Fibroblast of villous mesenchyme (primary cell): Measurements from ENCODE around the gene TTLL11. TPM values are rescaled to one million over a fixed set of nuclear protein-coding genes. Genes with fewer than 3 reads are reported as not detected.
A peak's percentile ranks its signal among the peaks of the same experiment; 100 is the strongest.

ENCODE experiments used
- DNase-seq: peaks from one replicate; pipeline ENCODE4 v3.0.0-alpha.2; 2010; ENCODE audit warnings: low read depth
- H3K4me3 ChIP-seq: 2 replicates; pipeline ENCODE4 v1.5.1; 2011; ENCODE audit warnings: low read depth, mild to moderate bottlenecking, low read length
- total RNA-seq: library from RNA; depleted of rRNA; stranded (reverse); fragments of >200 nt; gene quantifications from 2 replicates; pipeline ENCODE4 v1.2.3, GENCODE V29; 2012
- TF ChIP-seq, protein P1 (sequence below): IDR thresholded peaks from 2 replicates; pipeline ENCODE4 v1.5.1; 2012; ENCODE audit warnings: low read depth, mild to moderate bottlenecking, low read length; ENCODE audit not compliant: insufficient read depth

TTLL11 gene
- total RNA-seq, 1 donor: 4.3 TPM

GRCh38 chr9:121963528-121963995 lies 129.5 kb downstream of the TTLL11 start:
- TF ChIP-seq, protein P1, sequence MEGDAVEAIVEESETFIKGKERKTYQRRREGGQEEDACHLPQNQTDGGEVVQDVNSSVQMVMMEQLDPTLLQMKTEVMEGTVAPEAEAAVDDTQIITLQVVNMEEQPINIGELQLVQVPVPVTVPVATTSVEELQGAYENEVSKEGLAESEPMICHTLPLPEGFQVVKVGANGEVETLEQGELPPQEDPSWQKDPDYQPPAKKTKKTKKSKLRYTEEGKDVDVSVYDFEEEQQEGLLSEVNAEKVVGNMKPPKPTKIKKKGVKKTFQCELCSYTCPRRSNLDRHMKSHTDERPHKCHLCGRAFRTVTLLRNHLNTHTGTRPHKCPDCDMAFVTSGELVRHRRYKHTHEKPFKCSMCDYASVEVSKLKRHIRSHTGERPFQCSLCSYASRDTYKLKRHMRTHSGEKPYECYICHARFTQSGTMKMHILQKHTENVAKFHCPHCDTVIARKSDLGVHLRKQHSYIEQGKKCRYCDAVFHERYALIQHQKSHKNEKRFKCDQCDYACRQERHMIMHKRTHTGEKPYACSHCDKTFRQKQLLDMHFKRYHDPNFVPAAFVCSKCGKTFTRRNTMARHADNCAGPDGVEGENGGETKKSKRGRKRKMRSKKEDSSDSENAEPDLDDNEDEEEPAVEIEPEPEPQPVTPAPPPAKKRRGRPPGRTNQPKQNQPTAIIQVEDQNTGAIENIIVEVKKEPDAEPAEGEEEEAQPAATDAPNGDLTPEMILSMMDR: no peak
- no peak overlapping the region for H3K4me3 ChIP-seq
- DNase-seq: peak; percentile 51

DNA sequence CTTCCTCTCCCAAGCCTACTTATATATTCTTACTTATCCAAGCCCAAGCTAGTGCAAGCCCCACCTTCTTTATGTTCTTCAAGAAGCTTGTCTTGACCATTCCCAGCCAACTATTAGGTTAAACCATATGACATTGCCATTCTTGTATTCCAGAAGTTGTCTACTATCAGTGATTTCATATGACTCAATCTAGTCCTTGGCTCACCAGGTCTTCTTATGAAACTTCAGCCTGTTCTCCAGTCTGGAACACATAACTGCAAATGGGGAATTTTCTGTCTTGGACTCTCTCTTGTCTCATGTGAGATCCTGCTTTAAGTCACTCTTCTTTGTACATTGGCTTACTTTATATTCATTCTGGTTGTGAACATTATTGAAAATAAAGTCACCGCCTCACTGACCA lies 130.7 kb downstream of the TTLL11 start:
- no peak for DNase-seq
- H3K4me3 ChIP-seq: no peak overlapping the region
- TF ChIP-seq, protein P1: no peak

GRCh38 chr9:121960665-121961064 lies 132.4 kb downstream of the TTLL11 start:
- H3K4me3 ChIP-seq: no peak overlapping the region
- TF ChIP-seq, protein P1: no peak
- DNase-seq: no peak

DNA sequence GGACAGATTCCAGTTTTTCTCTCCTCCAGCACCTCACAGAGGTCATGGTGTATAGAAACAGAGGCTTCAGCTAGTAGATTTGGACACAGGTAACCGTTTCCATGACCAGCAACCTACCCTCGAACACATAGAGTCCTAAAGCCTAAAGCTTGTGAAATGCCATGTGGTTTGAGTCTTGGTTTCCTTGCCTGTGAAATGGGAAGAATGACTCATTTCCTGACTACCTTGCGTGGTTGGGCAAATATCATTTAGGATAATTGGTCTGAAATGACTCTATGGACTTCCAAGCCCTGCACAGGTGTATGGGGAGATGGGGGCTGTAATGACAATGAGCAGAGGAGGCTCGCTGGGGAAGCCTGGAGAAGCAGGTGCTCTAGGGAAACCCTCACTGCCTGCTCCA lies 134.6 kb downstream of the TTLL11 start:
- no peak for DNase-seq
- no peak overlapping the region for H3K4me3 ChIP-seq
- TF ChIP-seq, protein P1: no peak

- DNase-seq: no peak
- TF ChIP-seq, protein P1: no peak
- no peak overlapping the region for H3K4me3 ChIP-seq
Measured at GRCh38 chr9:121956808-121957207, 136.3 kb downstream of the TTLL11 start.

- TF ChIP-seq, protein P1: no peak
- no peak overlapping the region for H3K4me3 ChIP-seq
- no peak for DNase-seq
Measured at GRCh38 chr9:121955649-121956048, 137.5 kb downstream of the TTLL11 start.

DNA sequence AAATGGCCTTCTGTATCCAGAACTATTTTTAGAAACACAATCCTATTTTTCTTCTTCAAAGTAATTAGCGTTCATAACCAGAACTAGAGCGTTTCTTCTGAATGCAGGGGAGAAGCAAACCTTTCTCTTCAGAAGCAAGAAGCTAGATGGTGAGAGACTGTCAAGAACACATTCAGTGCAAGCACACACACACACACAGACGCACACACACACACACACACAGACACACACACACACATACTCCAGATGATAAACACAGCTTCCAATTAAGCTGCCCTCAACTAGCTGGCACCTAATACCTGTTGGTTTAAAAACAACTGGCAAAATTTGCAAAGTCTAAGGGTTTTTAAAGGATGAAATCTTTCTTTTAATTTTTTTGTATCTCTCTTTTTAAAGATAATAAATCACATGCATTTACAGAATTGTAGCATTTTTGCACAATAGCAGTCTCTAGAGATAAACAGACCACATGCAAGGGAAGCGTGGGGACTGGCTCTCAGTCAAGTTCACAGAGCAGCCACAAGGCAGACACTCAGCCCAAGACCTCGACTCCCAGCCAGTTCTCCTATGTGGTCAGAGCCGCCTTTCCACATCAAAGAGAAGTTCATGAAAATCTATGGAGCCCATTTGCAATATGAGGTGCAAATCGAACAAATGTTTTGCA lies 138.5 kb downstream of the TTLL11 start:
- H3K4me3 ChIP-seq: no peak overlapping the region
- TF ChIP-seq, protein P1: no peak
- peak; percentile 87 for DNase-seq
